NCI-H1417 (cell line): Measurements from ENCODE around the gene KSR2.

Source experiments
- DNase-seq, 3 experiments: peaks; one replicate each; lab custom pipeline; 2025; lab: John Stamatoyannopoulos, UW

KSR2 gene

GRCh38 chr12:117497407-117497806 lies 471.4 kb downstream of the KSR2 start:
- no peak for DNase-seq

GRCh38 chr12:117494833-117495655 lies 473.7 kb downstream of the KSR2 start:
- DNase-seq: peak; percentile 82 to 96 (median 93)

DNA sequence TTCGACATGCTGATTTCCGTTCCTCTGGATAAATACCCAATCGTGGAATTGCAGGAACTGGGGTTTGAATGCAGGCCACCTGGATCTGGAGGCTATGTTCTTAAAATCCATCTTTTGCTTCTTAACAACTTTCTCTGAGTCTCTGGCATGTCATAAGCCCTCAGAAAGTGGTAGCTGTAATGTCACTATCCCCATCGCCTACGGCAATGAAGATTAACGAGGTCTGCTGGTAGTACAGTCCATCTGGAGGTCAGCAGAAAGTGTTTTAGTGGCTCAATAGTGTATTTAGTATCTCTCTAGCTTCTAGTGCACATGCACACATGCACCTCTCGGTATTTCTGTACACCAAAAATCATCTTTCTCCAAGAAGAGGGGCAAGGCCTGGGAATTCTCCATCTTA lies 477.1 kb downstream of the KSR2 start:
- no peak for DNase-seq

- DNase-seq: no peak
Measured at GRCh38 chr12:117490130-117490529, 478.7 kb downstream of the KSR2 start.

DNA sequence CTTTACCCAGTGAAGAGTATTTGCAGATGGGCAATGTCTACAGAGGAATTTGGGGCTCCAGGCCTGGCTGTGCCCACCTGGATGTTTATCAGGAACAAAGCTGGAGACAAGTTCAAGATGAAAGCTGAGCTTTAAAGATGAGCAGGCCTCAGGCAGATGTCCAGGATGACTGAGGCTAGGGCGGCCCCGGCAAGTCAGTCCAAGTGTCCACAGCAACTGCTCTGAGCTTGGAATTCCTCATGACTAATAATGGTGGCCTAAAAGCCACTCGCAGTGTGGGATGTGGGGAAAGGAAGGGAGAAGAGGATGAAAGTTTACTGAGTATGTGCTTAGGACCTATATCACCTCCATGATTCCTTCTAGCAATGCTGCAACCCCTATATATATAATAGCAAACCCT lies 479.1 kb downstream of the KSR2 start:
- no peak for DNase-seq

DNA sequence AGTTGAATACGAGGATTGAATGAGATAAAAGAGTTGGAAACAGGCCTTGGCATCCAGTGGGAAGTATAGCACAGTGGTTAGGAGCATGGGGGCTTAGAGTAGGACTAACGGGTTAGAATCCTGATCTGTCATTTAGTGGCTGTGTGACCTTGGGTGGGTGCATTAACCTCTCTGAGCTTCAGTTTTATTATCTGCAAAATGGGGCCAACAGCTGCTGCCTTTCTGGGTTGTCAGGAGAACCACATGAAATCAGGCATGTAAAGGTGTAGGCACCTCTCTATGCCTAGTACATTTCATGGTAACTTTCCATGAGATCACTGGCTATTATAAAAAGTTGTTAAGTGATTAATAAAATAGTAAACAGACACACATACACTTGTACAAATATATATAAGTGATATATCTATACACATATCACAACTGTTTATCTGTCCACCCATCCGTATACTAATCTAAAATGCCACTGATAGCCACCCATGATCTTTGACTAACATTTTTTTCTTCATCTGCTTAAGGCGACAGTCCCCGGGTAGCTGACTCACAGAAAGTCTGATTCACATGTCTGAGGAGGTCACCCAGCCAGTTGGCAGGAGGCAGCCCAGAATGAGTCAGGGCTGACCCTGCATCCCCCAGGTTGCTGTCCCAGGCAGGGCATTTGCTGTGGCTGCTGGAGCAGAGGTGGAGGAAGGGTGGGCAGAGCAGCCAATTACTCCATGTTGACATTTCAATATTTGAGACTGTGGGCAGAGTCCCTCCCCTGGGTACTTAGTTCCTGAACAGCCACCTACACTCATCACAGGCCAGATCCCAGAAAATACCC lies 481.7 kb downstream of the KSR2 start:
- DNase-seq: peak in 2 of 3 experiments; percentile 21 to 43

DNA sequence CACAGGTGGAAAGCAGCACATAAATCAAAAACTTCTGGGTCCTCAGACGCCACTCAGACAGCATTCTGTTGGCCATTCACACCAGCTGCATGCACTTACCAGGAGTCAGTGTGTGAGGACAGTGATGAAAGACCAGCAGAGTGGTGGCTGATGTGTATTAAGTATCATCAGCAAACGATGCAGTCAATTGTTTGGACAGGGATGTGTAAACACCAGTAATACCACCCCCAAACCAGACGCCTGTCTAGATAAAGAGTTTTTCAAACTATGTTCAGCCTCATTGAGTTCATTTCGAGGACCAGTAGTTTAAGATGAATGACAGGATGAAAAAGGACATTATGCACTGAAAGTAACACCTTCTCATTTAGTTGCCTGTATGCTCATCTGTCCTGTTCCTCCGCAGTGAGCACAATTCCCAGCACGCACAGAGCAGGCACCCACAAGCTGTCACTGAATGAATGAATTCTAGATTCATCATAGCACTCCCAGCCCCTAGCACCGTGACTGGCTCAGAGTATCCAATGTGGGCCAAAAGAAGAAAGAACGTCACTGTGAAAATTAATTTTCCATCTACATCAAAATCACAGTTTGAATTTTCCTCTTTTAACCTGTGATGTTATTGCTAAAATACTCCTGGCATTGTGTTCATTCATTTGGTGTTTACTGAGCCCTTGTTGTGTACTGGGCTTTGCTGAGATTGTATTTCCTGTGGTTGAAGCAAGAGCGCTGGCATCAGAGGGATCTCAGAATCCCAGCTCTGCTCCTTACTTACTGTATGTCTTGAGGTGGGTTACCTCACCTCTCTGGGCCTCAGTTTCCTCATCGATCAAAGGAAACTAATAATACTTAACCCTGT lies 482.6 kb downstream of the KSR2 start:
- DNase-seq: peak; percentile 85 to 98 (median 98)

DNA sequence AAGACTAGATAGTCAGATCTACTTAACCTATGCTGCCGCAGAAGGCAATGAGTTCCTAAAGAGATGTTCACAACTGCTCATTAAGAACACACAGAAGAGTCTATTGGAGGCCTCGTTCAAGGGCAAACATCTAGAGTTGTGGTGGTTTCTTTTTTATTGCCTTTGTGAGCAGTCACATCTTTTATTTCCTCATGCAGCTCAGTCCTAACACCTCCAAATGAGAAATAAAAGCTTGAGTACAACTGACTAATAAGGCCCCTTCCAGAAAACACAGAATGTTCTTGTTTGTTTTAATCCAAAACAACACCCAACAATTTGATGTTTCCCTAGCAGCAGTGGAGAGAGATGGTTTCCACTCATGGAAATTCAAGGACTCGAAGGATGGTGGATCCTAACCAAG lies 483.9 kb downstream of the KSR2 start:
- DNase-seq: peak in 2 of 3 experiments; percentile 18 to 41

GRCh38 chr12:117483501-117483900 lies 485.3 kb downstream of the KSR2 start:
- peak in 1 of 3 experiments; percentile 17 for DNase-seq

GRCh38 chr12:117481470-117481869 lies 487.3 kb downstream of the KSR2 start:
- no peak for DNase-seq

- DNase-seq: no peak
Measured at GRCh38 chr12:117476341-117476740, 492.4 kb downstream of the KSR2 start.

- no peak for DNase-seq
Measured at GRCh38 chr12:117473856-117474255, 494.9 kb downstream of the KSR2 start.

- no peak for DNase-seq
Measured at GRCh38 chr12:117472983-117473382, 495.8 kb downstream of the KSR2 start.

GRCh38 chr12:117470804-117471203 lies 498.0 kb downstream of the KSR2 start:
- peak in 1 of 3 experiments; percentile 6 for DNase-seq

GRCh38 chr12:117469883-117470483 lies 498.8 kb downstream of the KSR2 start:
- DNase-seq: no peak

- DNase-seq: peak in 2 of 3 experiments; percentile 33 to 49
Measured at GRCh38 chr12:117468016-117468415, 500.8 kb downstream of the KSR2 start.

DNA sequence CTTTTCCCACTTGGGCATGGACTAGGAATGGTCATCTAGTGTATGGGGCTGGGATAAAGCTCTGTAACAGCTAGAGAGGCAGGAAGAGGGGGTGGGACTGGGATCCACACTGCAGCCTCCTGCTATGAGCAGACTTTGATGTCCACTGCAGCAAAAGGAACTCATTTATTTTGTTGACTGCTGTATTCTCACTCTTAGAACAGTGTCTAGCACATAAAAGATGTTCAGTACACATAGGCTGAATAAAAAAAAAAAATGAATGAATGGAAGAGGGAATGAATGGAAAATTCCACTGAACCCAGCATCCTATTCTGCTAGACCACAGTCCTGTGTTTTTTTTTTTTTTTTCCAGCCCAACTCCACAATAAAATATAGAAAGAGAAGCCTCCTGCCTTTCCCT lies 501.2 kb downstream of the KSR2 start:
- DNase-seq: no peak

DNA sequence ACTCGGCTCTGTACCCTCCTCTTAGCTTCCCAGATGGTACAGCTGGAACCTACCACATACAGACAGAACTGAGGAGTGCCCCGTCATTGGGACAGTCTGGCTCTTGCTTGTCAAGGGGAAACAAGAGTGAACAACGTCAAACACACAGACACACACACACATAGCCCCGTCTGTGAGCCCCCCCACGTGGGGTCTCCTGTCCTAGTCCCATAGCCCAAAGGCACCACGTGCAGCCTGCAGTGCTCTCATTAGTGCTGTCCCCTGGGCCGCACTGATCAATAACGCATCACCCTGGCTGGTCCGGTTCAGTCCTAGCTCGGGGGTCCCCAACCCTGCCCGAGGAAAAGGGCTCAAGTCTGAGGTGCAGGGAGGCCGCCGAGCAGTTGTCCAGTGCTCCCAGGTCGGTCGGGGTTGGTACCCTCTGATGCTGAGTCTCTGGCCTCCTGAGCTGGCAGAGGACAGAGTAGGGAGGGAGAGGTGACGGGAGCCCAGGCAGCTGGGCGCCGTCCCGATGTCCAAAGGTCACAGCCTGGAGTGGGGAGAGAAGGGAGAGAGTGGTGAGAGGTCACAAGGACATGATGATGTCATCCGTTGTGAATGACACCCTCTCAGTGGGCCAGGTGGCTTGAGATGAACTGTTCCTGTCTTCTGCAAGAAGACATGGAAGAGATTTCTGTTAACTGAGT lies 502.0 kb downstream of the KSR2 start:
- no peak for DNase-seq

DNA sequence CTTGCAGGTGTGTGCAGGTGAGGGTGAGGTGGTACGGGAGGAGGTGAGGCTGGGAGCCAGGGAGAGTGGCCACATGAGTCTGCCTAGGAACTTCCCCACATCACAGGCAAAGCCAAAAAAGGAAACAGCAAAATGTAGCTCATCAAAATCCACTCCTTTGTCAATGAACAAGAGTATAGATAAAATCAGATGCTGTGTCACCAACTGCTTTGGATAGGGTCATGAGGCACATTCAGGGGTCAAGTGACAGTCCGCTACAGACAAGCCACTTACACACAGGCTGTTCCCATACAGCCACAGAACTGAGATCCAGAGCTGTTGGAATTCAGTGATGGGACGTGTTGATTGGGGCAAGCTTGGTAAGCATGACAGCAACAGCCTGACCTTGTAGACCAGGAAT lies 507.1 kb downstream of the KSR2 start:
- no peak for DNase-seq

- DNase-seq: no peak
Measured at GRCh38 chr12:117459229-117459628, 509.6 kb downstream of the KSR2 start.

GRCh38 chr12:117457189-117457588 lies 511.6 kb downstream of the KSR2 start:
- DNase-seq: no peak
